ENCODE data around the gene PACRG.

The PACRG gene

GRCh38 chr6:163014736-163015135, 287.0 kb downstream of the PACRG start:
- DNase-seq (ENCODE audit: low read depth): no peak

GRCh38 chr6:163017801-163018200, 290.0 kb downstream of the PACRG start:
- no peak for DNase-seq (ENCODE audit: low read depth)

GRCh38 chr6:163019926-163020325, 292.2 kb downstream of the PACRG start:
- no peak for DNase-seq (ENCODE audit: low read depth)

GRCh38 chr6:163021054-163021453, 293.3 kb downstream of the PACRG start:
- DNase-seq (ENCODE audit: low read depth): no peak

- no peak for DNase-seq (ENCODE audit: low read depth)
Observed at GRCh38 chr6:163023700-163024099, 295.9 kb downstream of the PACRG start.

- DNase-seq (ENCODE audit: low read depth): no peak
Observed at GRCh38 chr6:163026893-163027292, 299.1 kb downstream of the PACRG start.

- no peak for DNase-seq (ENCODE audit: low read depth)
Observed at GRCh38 chr6:163030980-163031379, 303.2 kb downstream of the PACRG start.

- no peak for DNase-seq (ENCODE audit: low read depth)
Observed at GRCh38 chr6:163031931-163032330, 304.2 kb downstream of the PACRG start.

- DNase-seq (ENCODE audit: low read depth): no peak
Observed at GRCh38 chr6:163036160-163036645, 308.4 kb downstream of the PACRG start.

GRCh38 chr6:163038317-163038716, 310.5 kb downstream of the PACRG start:
- DNase-seq (ENCODE audit: low read depth): no peak

- no peak for DNase-seq (ENCODE audit: low read depth)
Observed at GRCh38 chr6:163048345-163048744, 320.6 kb downstream of the PACRG start.

GRCh38 chr6:163053667-163054344, 326.0 kb downstream of the PACRG start:
- no peak for DNase-seq (ENCODE audit: low read depth)

- DNase-seq (ENCODE audit: low read depth): no peak
Observed at GRCh38 chr6:163054641-163055040, 326.9 kb downstream of the PACRG start.

- no peak for DNase-seq (ENCODE audit: low read depth)
Observed at GRCh38 chr6:163057260-163057659, 329.5 kb downstream of the PACRG start.

- no peak for DNase-seq (ENCODE audit: low read depth)
Observed at GRCh38 chr6:163062790-163063189, 335.0 kb downstream of the PACRG start.

GRCh38 chr6:163063561-163063960, 335.8 kb downstream of the PACRG start:
- DNase-seq (ENCODE audit: low read depth): no peak

GRCh38 chr6:163064397-163064796, 336.6 kb downstream of the PACRG start:
- no peak for DNase-seq (ENCODE audit: low read depth)

- DNase-seq (ENCODE audit: low read depth): no peak
Observed at GRCh38 chr6:163066200-163066599, 338.4 kb downstream of the PACRG start.

GRCh38 chr6:163077134-163077533, 349.4 kb downstream of the PACRG start:
- DNase-seq (ENCODE audit: low read depth): no peak

GRCh38 chr6:163078712-163079111, 350.9 kb downstream of the PACRG start:
- no peak for DNase-seq (ENCODE audit: low read depth)

GRCh38 chr6:163080228-163080627, 352.5 kb downstream of the PACRG start:
- no peak for DNase-seq (ENCODE audit: low read depth)

GRCh38 chr6:163083141-163083540, 355.4 kb downstream of the PACRG start:
- DNase-seq (ENCODE audit: low read depth): no peak

- DNase-seq (ENCODE audit: low read depth): no peak
Observed at GRCh38 chr6:163085426-163085825, 357.7 kb downstream of the PACRG start.

Data from activated T-helper 1 cell treated with Interleukin-2 at 50 U/mL for 16 hours (primary cell).